HG03457 (cell line): ENCODE measurements around the gene SAA1.

ENCODE experiments used
- ATAC-seq: cut with Tn5 transposase; IDR thresholded peaks from one replicate; pipeline ENCODE4 v1.9.1; 2021; ENCODE audit warnings: moderate number of reproducible peaks; ENCODE audit not compliant: unreplicated experiment

The SAA1 gene

GRCh38 chr11:18307461-18308139 is 41.5 kb downstream of the SAA1 start:
- ATAC-seq, result no peak

DNA sequence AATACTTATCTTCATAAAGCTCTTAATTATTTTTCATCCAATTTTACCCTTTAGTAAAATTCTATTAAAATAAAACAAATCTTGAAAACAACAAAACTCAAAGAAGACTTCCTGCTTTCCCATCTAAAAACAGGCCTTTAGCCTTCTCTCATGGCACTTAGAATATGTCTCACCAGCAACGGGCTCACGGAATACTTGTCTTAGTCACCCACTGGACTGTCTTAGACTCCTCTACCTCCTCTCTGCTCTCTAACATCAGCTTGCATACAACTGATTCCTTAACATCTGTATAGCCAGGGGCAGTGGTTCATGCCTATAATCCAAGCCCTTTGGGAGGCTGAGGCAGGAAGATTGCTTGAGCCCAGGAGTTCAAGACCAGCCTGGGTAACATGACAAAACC is 42.2 kb downstream of the SAA1 start:
- no peak for ATAC-seq

- ATAC-seq, result no peak
Observed at GRCh38 chr11:18309691-18310090, 43.6 kb downstream of the SAA1 start.

DNA sequence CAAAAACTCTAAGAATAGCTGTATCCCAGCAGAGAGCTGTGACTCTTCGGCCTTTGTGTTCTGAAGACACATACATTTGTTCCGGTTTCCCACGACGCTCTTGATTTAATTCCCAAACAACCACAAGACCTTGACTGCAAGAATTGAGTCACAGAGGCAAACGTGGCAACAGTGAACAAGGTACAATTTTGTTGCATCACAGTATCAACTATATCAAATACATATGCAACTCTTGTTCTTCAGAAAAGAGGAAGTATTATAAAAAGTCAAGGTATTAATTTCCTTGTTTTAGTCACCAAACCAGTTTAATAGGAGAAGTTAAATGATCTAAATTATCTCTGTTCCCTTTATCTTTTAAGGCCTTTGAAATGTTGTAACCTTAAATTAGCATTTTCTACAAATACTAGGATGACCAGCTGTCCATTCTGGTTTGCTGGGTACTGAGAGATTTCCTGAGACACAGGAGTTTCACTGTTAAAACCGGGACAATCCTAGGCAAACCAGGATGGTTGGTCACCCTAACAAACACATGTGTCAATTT is 44.8 kb downstream of the SAA1 start:
- ATAC-seq, result no peak

- no peak for ATAC-seq
Observed at GRCh38 chr11:18312012-18312411, 45.9 kb downstream of the SAA1 start.

- ATAC-seq, result no peak
Observed at GRCh38 chr11:18312663-18313420, 46.8 kb downstream of the SAA1 start.

GRCh38 chr11:18313965-18314763 is 48.1 kb downstream of the SAA1 start:
- ATAC-seq, result no peak

- ATAC-seq, result no peak
Observed at GRCh38 chr11:18314784-18315523, 48.9 kb downstream of the SAA1 start.

DNA sequence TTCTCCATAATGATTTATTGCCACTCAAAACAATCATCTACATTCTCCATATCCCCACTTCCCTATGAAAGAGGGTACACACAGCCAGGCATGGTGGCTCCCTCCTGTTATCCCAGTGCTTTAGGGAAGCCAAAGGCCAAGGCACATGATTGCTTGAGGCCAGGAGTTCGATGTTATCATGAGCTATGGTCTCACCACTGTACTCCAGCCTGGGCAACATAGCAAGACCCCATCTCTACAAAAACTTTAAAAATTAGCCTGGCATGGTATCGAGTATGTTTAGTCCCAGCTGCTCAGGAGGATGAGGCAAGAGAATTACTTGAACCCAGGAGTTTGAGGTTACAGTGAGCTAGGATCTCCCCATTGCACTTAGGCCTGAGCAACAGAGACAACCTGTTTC is 49.8 kb downstream of the SAA1 start:
- no peak for ATAC-seq

DNA sequence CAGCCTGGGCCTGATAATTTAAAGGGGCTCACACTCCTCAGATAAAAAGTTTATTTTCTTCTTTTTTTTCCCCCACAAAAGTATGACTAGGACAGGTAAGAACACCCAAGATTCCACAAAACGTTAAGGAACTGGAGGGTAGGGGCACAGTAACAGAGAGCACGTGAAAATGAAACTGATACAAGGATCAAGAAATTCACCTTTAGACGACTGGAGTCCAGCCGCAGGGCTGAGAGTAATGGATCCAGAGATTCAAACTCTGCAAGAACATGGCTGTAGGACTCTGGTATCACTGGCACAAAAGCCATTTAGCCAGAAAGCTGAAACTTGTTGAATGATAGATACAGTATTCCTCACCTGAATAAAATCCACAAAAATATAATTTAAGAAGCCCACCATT is 51.5 kb downstream of the SAA1 start:
- ATAC-seq, result no peak
